Prostate gland (tissue), 2 donors: ENCODE results near the gene RASSF8. TPM values are rescaled to one million over a fixed set of nuclear protein-coding genes. Genes with fewer than 3 reads are reported as not detected.

ENCODE experiments used
- DNase-seq: peaks from one replicate; pipeline ENCODE4 v3.0.0-alpha.2; 2019; ENCODE audit warnings: low spot score
- H3K27ac ChIP-seq, 2 donors: fragments of 200-600 bp; sonication (generic); 2 replicates each; pipeline ENCODE4 v1.5.1; 2017 to 2019
- H3K27me3 ChIP-seq: fragments of 200-600 bp; sonication (generic); replicated peaks from 2 replicates; pipeline ENCODE4 v1.5.1; 2019; ENCODE audit not compliant: insufficient read depth
- H3K36me3 ChIP-seq, 2 donors: fragments of 200-600 bp; sonication (generic); 1 replicate in 1 of 2; 2 replicates in 1 of 2; pipeline versions ENCODE4 v1.5.1 to v1.8.1; 2017 to 2019
- H3K4me1 ChIP-seq: fragments of 200-600 bp; sonication (generic); replicated peaks from 2 replicates; pipeline ENCODE4 v1.5.1; 2019
- H3K4me3 ChIP-seq, 2 donors: fragments of 200-600 bp; sonication (generic); 2 replicates each; pipeline ENCODE4 v1.5.1; 2017 to 2019
- H3K9me3 ChIP-seq: fragments of 200-600 bp; sonication (generic); 2 replicates; pipeline ENCODE4 v1.5.1; 2017
- CTCF ChIP-seq, 4 experiments: fragments of 200-600 bp in 2 of 4; fragments of 450-650 bp in 2 of 4; sonication (generic) in 2 of 4; IDR thresholded peaks; 1 replicate in 3 of 4; 2 replicates in 1 of 4; pipeline ENCODE4 v1.5.1; 2016 to 2019; ENCODE audit warnings: antibody characterized with exemption in 4 of 4, mild to moderate bottlenecking in 2 of 4, moderate library complexity in 2 of 4
- POLR2A ChIP-seq: fragments of 450-650 bp; IDR thresholded peaks from one replicate; pipeline ENCODE4 v1.6.1; 2016; ENCODE audit warnings: antibody characterized with exemption, mild to moderate bottlenecking
- POLR2AphosphoS5 ChIP-seq: sonication (generic); formaldehyde crosslinking; IDR thresholded peaks from one replicate; pipeline ENCODE4 v1.6.1; 2017; ENCODE audit warnings: antibody characterized with exemption
- WGBS: methylation state at CpG from one replicate; pipeline ENCODE4 v1.1.5; 2018; 5-methylcytosine and 5-hydroxymethylcytosine counted together
- intact Hi-C: fragments of 100-400 bp; cut with DNase I; formaldehyde crosslinking; loops from one replicate; pipeline ENCODE4 v1.14.2; 2022
- total RNA-seq, 2 donors: library from RNA; depleted of rRNA; stranded (reverse); fragments of >200 nt; gene quantifications; one replicate each; pipeline ENCODE4 v1.1.0, GENCODE V29; 2016

Gene RASSF8
- total RNA-seq, 2 donors from 2014 or later = 26.0 to 62.1 TPM

- intact Hi-C loops = no loop called here
- no peak overlapping the region for H3K27ac ChIP-seq
- WGBS = 42% methylated on average over 6 of the region's 6 CpGs
- peak; percentile 19 for TF ChIP-seq POLR2AphosphoS5
- TF ChIP-seq CTCF (IDR thresholded peaks at IDR 0.05) = no peak
- H3K4me1 ChIP-seq = peaks cover 4% of the 10 kb centered on the region
- H3K9me3 ChIP-seq = no peaks in the 10 kb centered on the region
- H3K36me3 ChIP-seq = no peaks in the 10 kb centered on the region
- no peak for DNase-seq
- H3K4me3 ChIP-seq = no peak overlapping the region
- H3K27me3 ChIP-seq = no peaks in the 10 kb centered on the region
Observed at GRCh38 chr12:25997201-25997963, 38.9 kb downstream of the RASSF8 start.

- WGBS = 88% methylated on average over 4 of the region's 4 CpGs
- Histone ChIP-seq H3K4me3 (no peak overlapping the region), H3K27ac (no peak overlapping the region), H3K9me3 (no peaks in the 10 kb centered on the region), H3K4me1 (no peaks in the 10 kb centered on the region), H3K27me3 (no peaks in the 10 kb centered on the region), H3K36me3 (no peaks in the 10 kb centered on the region)
- no peak for DNase-seq
- intact Hi-C loops = no loop called here
- TF ChIP-seq POLR2A = no peak
- no peak for TF ChIP-seq POLR2AphosphoS5
- no peak for TF ChIP-seq CTCF (IDR thresholded peaks at IDR 0.05)
Observed at GRCh38 chr12:26000898-26001297, 42.4 kb downstream of the RASSF8 start.

- no peak for DNase-seq
- intact Hi-C loops = no loop called here
- no peaks in the 10 kb centered on the region for H3K9me3 ChIP-seq
- H3K4me3 ChIP-seq = no peak overlapping the region
- no peak overlapping the region for H3K27ac ChIP-seq
- TF ChIP-seq CTCF (IDR thresholded peaks at IDR 0.05) (no peak), POLR2A (no peak), POLR2AphosphoS5 (no peak)
- no peaks in the 10 kb centered on the region for H3K27me3 ChIP-seq
- H3K36me3 ChIP-seq = no peaks in the 10 kb centered on the region
- WGBS = 68% methylated on average over 2 of the region's 2 CpGs
- no peaks in the 10 kb centered on the region for H3K4me1 ChIP-seq
Observed at GRCh38 chr12:26001530-26001929, 43.0 kb downstream of the RASSF8 start.

- Histone ChIP-seq H3K9me3 (no peaks in the 10 kb centered on the region), H3K27me3 (no peaks in the 10 kb centered on the region), H3K4me3 (no peak overlapping the region), H3K27ac (no peak overlapping the region), H3K36me3 (no peaks in the 10 kb centered on the region), H3K4me1 (no peaks in the 10 kb centered on the region)
- intact Hi-C loops = no loop called here
- WGBS = 95% methylated on average over 1 of the region's 1 CpG
- no peak for DNase-seq
- TF ChIP-seq POLR2A = no peak
- TF ChIP-seq POLR2AphosphoS5 = no peak
- no peak for TF ChIP-seq CTCF (IDR thresholded peaks at IDR 0.05)
Observed at GRCh38 chr12:26003065-26003464, 44.6 kb downstream of the RASSF8 start.

- no peaks in the 10 kb centered on the region for H3K4me1 ChIP-seq
- WGBS = 45% methylated on average over 1 of the region's 1 CpG
- no peaks in the 10 kb centered on the region for H3K9me3 ChIP-seq
- TF ChIP-seq POLR2AphosphoS5 = no peak
- no peak for TF ChIP-seq CTCF (IDR thresholded peaks at IDR 0.05)
- TF ChIP-seq POLR2A = no peak
- H3K4me3 ChIP-seq = no peak overlapping the region
- H3K27ac ChIP-seq = no peak overlapping the region
- no peaks in the 10 kb centered on the region for H3K36me3 ChIP-seq
- intact Hi-C loops = no loop called here
- H3K27me3 ChIP-seq = no peaks in the 10 kb centered on the region
- DNase-seq = no peak
Observed at GRCh38 chr12:26007566-26007965, 49.1 kb downstream of the RASSF8 start.
